ENCODE data around the gene EDRF1.

DNA sequence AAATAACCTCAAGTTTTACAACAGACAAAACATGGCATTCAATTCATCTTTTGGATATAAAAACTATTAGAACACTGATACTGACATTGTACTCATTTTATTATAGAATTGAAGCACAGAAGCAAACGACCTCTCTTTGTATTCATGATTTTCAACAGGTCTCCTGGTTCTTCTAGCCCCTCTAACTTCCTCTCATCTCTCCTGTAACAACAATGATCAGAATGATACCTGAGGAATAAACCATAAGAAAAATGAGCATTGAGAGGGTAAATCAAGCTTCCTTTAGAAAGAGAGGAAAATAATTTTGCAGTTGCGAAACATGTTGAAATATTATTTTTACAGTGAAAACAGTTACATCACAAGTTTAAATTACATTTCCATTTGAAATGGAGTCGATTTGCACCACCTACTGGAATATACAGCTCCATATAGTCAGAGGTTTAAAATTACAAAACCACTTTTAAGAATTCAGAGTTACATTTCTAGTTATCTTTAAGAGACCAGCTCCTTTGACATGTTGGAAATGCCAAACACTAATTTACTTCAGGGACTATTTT, 19.1 kb upstream of the EDRF1 start:
- TF ChIP-seq POLR2A (IDR thresholded peaks at IDR 0.05): no peak
- TF ChIP-seq, protein P1, sequence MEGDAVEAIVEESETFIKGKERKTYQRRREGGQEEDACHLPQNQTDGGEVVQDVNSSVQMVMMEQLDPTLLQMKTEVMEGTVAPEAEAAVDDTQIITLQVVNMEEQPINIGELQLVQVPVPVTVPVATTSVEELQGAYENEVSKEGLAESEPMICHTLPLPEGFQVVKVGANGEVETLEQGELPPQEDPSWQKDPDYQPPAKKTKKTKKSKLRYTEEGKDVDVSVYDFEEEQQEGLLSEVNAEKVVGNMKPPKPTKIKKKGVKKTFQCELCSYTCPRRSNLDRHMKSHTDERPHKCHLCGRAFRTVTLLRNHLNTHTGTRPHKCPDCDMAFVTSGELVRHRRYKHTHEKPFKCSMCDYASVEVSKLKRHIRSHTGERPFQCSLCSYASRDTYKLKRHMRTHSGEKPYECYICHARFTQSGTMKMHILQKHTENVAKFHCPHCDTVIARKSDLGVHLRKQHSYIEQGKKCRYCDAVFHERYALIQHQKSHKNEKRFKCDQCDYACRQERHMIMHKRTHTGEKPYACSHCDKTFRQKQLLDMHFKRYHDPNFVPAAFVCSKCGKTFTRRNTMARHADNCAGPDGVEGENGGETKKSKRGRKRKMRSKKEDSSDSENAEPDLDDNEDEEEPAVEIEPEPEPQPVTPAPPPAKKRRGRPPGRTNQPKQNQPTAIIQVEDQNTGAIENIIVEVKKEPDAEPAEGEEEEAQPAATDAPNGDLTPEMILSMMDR (IDR thresholded peaks at IDR 0.05): no peak
